Memory B cell (primary cell): ENCODE results near the gene C19orf47.

ENCODE experiments used
- ATAC-seq: fragments of 150-1000 bp; cut with Tn5 transposase; 2 replicates; pipeline ENCODE4 v1.10.0; 2021; ENCODE audit warnings: low read depth, mild to moderate bottlenecking, moderate library complexity
- DNase-seq, 2 donors: peaks; one replicate each; pipeline ENCODE4 v3.0.0; 2022; ENCODE audit warnings: low spot score in 2 of 2
- H3K27ac Mint-ChIP-seq: one replicate; pipeline ENCODE4 v1.8.0; 2022; ENCODE audit warnings: mild to moderate bottlenecking, moderate library complexity, mixed read lengths
- H3K27me3 Mint-ChIP-seq: one replicate; pipeline ENCODE4 v1.8.0; 2022; ENCODE audit warnings: mixed read lengths
- H3K36me3 Mint-ChIP-seq: one replicate; pipeline ENCODE4 v1.8.0; 2022; ENCODE audit warnings: mild to moderate bottlenecking, mixed read lengths
- H3K4me1 Mint-ChIP-seq: one replicate; pipeline ENCODE4 v1.8.0; 2022; ENCODE audit warnings: mixed read lengths
- H3K4me3 Mint-ChIP-seq: one replicate; pipeline ENCODE4 v1.8.0; 2022; ENCODE audit warnings: mild to moderate bottlenecking, moderate library complexity, mixed read lengths
- H3K9me3 Mint-ChIP-seq: one replicate; pipeline ENCODE4 v1.8.0; 2022; ENCODE audit warnings: mixed read lengths

C19orf47 gene

DNA sequence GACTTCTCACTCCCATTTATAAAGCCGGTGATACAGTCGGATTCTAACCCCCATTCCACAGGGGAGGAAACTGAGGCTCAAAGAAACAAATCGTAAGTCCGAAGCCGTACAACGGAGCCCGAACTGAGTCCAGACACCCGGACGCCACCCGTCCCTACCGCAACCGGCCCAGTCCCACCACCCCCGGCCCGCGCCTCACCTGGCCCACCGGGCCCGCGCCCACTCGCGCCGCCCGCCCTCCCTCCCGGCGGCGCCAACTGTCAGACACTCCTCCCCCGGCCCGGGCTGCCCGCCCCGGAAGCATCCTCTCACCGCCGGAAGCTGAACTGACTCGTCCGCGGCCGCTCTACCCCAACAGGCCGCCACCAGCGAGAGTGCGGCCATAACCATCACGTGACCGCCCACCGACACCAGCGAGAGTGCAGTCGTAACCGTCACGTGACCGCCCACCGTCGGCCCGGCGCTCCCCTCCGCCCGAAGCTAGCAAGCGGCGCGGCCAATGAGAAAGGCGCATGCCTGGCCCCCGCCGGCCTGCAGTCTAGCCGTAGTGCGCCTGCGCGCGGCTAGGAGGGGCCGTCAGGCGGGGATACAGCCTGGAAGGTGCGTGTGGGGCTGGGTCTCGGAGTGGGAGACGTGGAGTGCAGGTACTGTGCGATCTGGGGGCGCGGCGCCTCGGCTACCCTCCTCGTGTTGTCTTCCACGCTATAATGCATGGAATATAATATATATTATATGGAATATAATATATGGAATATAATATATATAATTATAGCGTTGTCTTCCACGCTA, at the start of gene C19orf47, which contains the start of gene PLD3:
Gene C19orf47, minus strand, starts transcription at position 273 of the 789 bp plus-strand sequence. CDS start 6,540 bp downstream, outside the sequence.
Gene PLD3, plus strand, starts transcription at position 571 of the 789 bp plus-strand sequence. CDS start 17,789 bp downstream, outside the sequence.
- DNase-seq (peak; percentile 91 to 96), ATAC-seq (peak; percentile 95)
- Mint-ChIP-seq H3K9me3 (no peaks in the 10 kb centered on the region), H3K4me3 (peak within 1 kb of the TSS; percentile 85), H3K4me1 (peaks cover 16% of the 10 kb centered on the region), H3K27ac (peak within 1 kb of the TSS; percentile 73), H3K27me3 (no peaks in the 10 kb centered on the region), H3K36me3 (peaks cover 4% of the 10 kb centered on the region)

DNA sequence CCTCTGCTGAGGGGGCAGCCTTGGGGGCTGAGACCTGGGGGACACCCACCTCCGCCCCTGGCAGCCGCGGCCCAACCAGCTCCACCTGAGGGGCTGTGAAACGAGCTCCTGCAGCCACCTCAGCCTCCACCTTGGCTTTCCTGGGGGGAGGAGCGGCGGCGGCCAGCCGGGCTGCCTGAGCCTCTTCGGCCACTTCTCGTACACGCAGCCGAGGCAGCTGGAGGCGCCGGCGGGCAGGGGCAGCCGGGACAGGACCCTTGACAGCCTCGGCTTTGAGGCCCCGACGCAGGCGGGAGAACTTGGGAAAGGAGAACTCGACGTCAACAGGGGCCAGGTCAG, 49.3 kb upstream of the C19orf47 start:
- H3K36me3 Mint-ChIP-seq: no peaks in the 10 kb centered on the region
- peaks cover 5% of the 10 kb centered on the region for H3K4me1 Mint-ChIP-seq
- DNase-seq: no peak
- H3K27ac Mint-ChIP-seq: no peak overlapping the region
- H3K4me3 Mint-ChIP-seq: no peak overlapping the region
- no peak for ATAC-seq
- H3K9me3 Mint-ChIP-seq: no peaks in the 10 kb centered on the region
- H3K27me3 Mint-ChIP-seq: peaks cover 2% of the 10 kb centered on the region

DNA sequence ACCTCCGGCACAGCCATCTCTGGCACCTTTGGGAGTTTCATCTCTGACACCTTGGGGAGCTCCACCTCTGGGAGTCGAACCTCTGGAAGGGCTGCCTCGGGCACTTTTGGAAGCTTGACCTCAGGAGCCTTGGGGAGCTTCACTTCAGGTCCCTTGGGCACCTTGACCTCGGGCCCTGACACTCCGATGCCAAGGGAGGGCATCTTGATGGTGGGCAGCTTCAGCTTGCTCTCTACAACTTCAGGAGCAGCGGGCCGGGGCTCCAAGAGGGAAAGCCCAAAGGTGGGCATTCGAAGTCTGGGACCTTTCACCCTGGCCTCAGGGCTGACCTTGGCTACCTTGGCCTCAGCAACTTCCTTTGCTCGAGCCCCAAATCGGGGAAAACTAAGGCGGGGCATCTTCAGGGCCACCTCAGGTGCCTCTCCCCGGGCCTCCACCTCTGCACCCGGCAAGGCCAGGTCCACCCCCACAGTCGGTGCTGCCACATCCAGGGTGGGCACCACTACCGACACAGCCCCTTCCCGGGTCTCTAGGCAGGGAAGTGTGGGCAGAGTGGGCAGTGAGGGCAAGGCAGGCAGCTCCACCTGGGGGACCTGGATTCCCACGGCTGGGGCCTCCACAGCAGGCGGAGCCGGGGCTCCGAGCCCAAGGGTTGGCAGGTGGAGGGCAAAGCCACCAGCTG, 48.8 kb upstream of the C19orf47 start:
- ATAC-seq (no peak), DNase-seq (no peak)
- H3K27ac Mint-ChIP-seq: no peak overlapping the region
- no peaks in the 10 kb centered on the region for H3K9me3 Mint-ChIP-seq
- H3K27me3 Mint-ChIP-seq: peaks cover 2% of the 10 kb centered on the region
- H3K4me1 Mint-ChIP-seq: peaks cover 5% of the 10 kb centered on the region
- no peaks in the 10 kb centered on the region for H3K36me3 Mint-ChIP-seq
- no peak overlapping the region for H3K4me3 Mint-ChIP-seq

DNA sequence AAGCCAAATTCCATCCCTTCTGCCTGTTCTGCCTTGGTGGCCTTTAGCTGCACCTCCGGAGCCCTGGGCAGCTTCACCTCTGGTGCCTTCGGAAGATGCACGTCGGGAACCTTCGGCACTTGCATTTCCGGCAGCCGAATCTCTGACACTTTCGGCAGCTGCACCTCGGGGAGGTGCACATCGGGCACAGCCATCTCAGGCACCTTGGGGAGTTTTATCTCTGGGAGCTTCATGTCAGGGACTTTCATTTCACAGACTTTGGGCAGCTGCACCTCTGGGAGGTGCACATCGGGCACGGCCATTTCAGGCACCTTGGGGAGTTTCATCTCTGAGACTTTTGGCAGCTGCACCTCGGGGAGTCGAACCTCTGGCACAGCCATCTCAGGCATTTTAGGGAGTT, 47.8 kb upstream of the C19orf47 start:
- Mint-ChIP-seq H3K36me3 (no peaks in the 10 kb centered on the region), H3K9me3 (no peaks in the 10 kb centered on the region), H3K4me1 (peaks cover 5% of the 10 kb centered on the region), H3K27me3 (peaks cover 2% of the 10 kb centered on the region), H3K4me3 (no peak overlapping the region), H3K27ac (no peak overlapping the region)
- no peak for DNase-seq
- no peak for ATAC-seq

DNA sequence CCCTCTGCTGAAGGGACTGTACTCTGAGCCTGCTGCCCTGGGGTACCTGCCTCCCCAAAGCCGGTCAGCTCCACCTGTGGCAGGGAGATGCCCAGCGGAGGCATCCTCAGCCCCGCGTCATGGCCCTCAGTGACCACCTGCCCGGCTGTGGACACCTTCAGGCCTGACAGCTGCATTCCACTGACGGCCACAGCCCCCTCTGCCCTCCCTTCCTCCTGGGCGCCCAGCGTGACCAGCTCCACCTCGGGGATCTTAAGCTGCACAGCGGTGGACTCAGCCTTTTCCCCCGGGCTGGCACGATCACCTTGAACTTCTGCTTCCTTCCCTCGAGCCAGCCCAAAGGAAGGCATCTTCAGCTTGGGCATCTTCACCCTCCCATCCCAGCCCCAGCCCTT, 46.6 kb upstream of the C19orf47 start:
- H3K4me1 Mint-ChIP-seq: peaks cover 5% of the 10 kb centered on the region
- no peak for ATAC-seq
- no peak overlapping the region for H3K4me3 Mint-ChIP-seq
- no peaks in the 10 kb centered on the region for H3K36me3 Mint-ChIP-seq
- DNase-seq: no peak
- no peaks in the 10 kb centered on the region for H3K9me3 Mint-ChIP-seq
- no peak overlapping the region for H3K27ac Mint-ChIP-seq
- peaks cover 5% of the 10 kb centered on the region for H3K27me3 Mint-ChIP-seq

- Mint-ChIP-seq H3K4me3 (no peak overlapping the region), H3K4me1 (peaks cover 3% of the 10 kb centered on the region), H3K36me3 (no peaks in the 10 kb centered on the region), H3K27ac (no peak overlapping the region), H3K9me3 (no peaks in the 10 kb centered on the region), H3K27me3 (peaks cover 5% of the 10 kb centered on the region)
- no peak for DNase-seq
- no peak for ATAC-seq
Measured at GRCh38 chr19:40393894-40394815, 46.0 kb upstream of the C19orf47 start.

DNA sequence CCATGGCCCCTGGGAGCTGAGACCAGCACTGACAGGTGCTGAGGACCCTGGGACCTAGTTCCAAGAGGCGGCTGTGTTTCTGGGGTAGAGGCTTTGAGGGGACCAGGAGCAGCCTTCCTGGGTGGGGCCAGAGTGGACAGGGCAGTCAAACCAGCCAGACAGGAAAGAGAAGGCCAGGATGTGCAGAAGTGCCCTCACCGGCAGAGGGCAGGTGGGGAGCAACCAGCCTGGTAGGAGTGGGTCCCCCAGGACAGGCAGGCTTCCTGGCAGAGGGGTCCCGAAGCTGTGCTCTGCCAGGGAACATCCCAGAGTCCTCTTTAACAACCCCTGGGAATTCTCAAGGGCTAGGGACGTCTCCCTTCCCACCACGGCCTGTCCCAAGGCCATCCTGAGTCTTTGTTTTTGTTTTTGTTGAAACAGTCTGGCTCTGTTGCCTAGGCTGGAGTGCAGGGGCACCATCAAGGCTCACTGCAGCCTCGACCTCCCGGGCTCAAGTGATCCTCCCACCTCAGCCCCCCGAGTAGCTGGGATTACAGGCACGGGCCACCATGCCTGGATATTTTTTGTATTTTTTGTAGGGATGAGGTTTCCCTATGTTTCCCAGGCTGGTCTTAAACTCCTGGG, 44.8 kb upstream of the C19orf47 start:
- no peaks in the 10 kb centered on the region for H3K9me3 Mint-ChIP-seq
- no peak overlapping the region for H3K4me3 Mint-ChIP-seq
- no peaks in the 10 kb centered on the region for H3K4me1 Mint-ChIP-seq
- no peak overlapping the region for H3K27ac Mint-ChIP-seq
- peaks cover 5% of the 10 kb centered on the region for H3K27me3 Mint-ChIP-seq
- ATAC-seq (no peak), DNase-seq (no peak)
- no peaks in the 10 kb centered on the region for H3K36me3 Mint-ChIP-seq

GRCh38 chr19:40392123-40392522, 43.9 kb upstream of the C19orf47 start:
- Mint-ChIP-seq H3K4me1 (no peaks in the 10 kb centered on the region), H3K9me3 (no peaks in the 10 kb centered on the region), H3K27me3 (peaks cover 5% of the 10 kb centered on the region), H3K27ac (no peak overlapping the region), H3K4me3 (no peak overlapping the region), H3K36me3 (no peaks in the 10 kb centered on the region)
- ATAC-seq (no peak), DNase-seq (no peak)

DNA sequence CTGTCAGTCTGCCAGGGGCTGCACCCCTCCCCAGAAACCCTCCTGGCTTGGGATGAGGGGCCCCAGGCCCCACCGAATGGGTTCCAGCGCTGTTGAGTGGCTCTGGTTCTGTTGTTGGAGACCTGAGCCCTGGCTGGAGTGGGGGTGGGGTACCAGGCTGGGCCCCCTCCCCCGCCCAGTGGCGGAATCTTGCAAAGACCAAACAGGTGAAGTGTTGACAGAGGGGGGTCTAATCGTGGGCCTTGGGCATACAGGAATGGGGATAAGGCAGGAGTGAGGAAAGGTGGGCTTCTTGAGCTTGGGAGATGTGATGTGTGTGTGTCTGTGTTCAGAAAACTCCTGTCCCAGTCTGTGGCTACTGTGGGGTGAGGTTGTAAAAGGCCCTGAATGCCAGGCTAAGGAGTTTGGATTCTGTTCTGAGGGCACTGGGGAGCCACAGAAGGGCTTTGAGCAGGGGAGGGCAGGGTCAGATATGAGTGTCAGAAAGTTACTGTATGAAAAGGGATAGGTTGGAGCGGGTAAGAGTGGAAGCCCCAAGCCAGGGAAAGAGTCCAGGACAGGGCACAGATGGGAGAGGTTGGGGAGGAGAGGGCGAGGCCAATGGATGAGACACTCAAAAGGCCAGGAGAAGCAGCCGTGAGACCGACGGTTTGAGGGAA, 42.0 kb upstream of the C19orf47 start, which contains the start of gene HIPK4:
Gene HIPK4, minus strand, starts transcription at position 98 of the 659 bp plus-strand sequence. CDS start 279 bp downstream, outside the sequence.
- Mint-ChIP-seq H3K36me3 (no peaks in the 10 kb centered on the region), H3K27me3 (peaks cover 7% of the 10 kb centered on the region), H3K9me3 (no peaks in the 10 kb centered on the region), H3K4me3 (no peak within 1 kb of the TSS), H3K4me1 (no peaks in the 10 kb centered on the region), H3K27ac (no peak within 1 kb of the TSS)
- DNase-seq: no peak
- no peak for ATAC-seq

GRCh38 chr19:40389404-40390083, 41.3 kb upstream of the C19orf47 start:
- Mint-ChIP-seq H3K36me3 (no peaks in the 10 kb centered on the region), H3K9me3 (no peaks in the 10 kb centered on the region), H3K27ac (no peak overlapping the region), H3K27me3 (peaks cover 7% of the 10 kb centered on the region), H3K4me1 (no peaks in the 10 kb centered on the region), H3K4me3 (no peak overlapping the region)
- no peak for ATAC-seq
- DNase-seq: no peak

GRCh38 chr19:40388481-40388880, 40.3 kb upstream of the C19orf47 start:
- ATAC-seq (no peak), DNase-seq (no peak)
- H3K9me3 Mint-ChIP-seq: no peaks in the 10 kb centered on the region
- no peaks in the 10 kb centered on the region for H3K36me3 Mint-ChIP-seq
- H3K4me3 Mint-ChIP-seq: no peak overlapping the region
- peaks cover 7% of the 10 kb centered on the region for H3K27me3 Mint-ChIP-seq
- no peak overlapping the region for H3K27ac Mint-ChIP-seq
- no peaks in the 10 kb centered on the region for H3K4me1 Mint-ChIP-seq

GRCh38 chr19:40387155-40387554, 39.0 kb upstream of the C19orf47 start:
- peaks cover 7% of the 10 kb centered on the region for H3K27me3 Mint-ChIP-seq
- ATAC-seq (no peak), DNase-seq (no peak)
- no peak overlapping the region for H3K4me3 Mint-ChIP-seq
- no peaks in the 10 kb centered on the region for H3K9me3 Mint-ChIP-seq
- H3K36me3 Mint-ChIP-seq: no peaks in the 10 kb centered on the region
- no peak overlapping the region for H3K27ac Mint-ChIP-seq
- H3K4me1 Mint-ChIP-seq: no peaks in the 10 kb centered on the region
